DOHH2 (cell line): ENCODE data around the gene PTPN2.

ENCODE experiments used
- H3F3A ChIP-seq: fragments of 200-600 bp; sonication (generic), shearing (Covaris generic); 2 replicates; pipeline ENCODE4 v1.6.0; 2016; ENCODE audit warnings: antibody characterized with exemption, mild to moderate bottlenecking; ENCODE audit not compliant: control insufficient read depth, insufficient read depth
- H3K27ac ChIP-seq: fragments of 200-600 bp; sonication (generic); 2 replicates; pipeline ENCODE4 v1.5.1; 2014; ENCODE audit warnings: low read depth, mild to moderate bottlenecking, low read length, moderate library complexity
- H3K27me3 ChIP-seq: fragments of 200-600 bp; sonication (generic); 2 replicates; pipeline ENCODE4 v1.6.1; 2014; ENCODE audit warnings: mild to moderate bottlenecking, low read length, mixed read lengths; ENCODE audit not compliant: control insufficient read depth
- H3K36me3 ChIP-seq: fragments of 200-600 bp; sonication (generic); 2 replicates; pipeline ENCODE4 v1.6.1; 2014; ENCODE audit warnings: mild to moderate bottlenecking, low read length, moderate library complexity, mixed read lengths; ENCODE audit not compliant: control insufficient read depth
- H3K4me1 ChIP-seq: fragments of 200-600 bp; sonication (generic); 2 replicates; pipeline ENCODE4 v1.6.1; 2014; ENCODE audit warnings: mild to moderate bottlenecking, low read length, mixed read lengths; ENCODE audit not compliant: control insufficient read depth
- H3K4me2 ChIP-seq: fragments of 200-600 bp; sonication (generic); 2 replicates; pipeline ENCODE4 v1.6.0; 2014; ENCODE audit warnings: mild to moderate bottlenecking, low read length, moderate library complexity
- H3K4me3 ChIP-seq: fragments of 200-600 bp; sonication (generic); 2 replicates; pipeline ENCODE4 v1.5.1; 2014; ENCODE audit warnings: mild to moderate bottlenecking, low read length, mixed read lengths
- H3K79me2 ChIP-seq: fragments of 200-600 bp; sonication (generic); 2 replicates; pipeline ENCODE4 v1.6.1; 2014; ENCODE audit warnings: mild to moderate bottlenecking, low read length, mixed read lengths; ENCODE audit not compliant: control insufficient read depth
- H3K9me2 ChIP-seq: fragments of 200-600 bp; sonication (generic); replicated peaks from 2 replicates; pipeline ENCODE4 v1.6.1; 2014; ENCODE audit warnings: mild to moderate bottlenecking, low read length, mixed read lengths; ENCODE audit not compliant: control insufficient read depth
- H3K9me3 ChIP-seq: fragments of 200-600 bp; sonication (generic); 2 replicates; pipeline ENCODE4 v1.6.1; 2014; ENCODE audit warnings: antibody characterized with exemption, low read length, mixed read lengths; ENCODE audit not compliant: control insufficient read depth, insufficient read depth
- H4K20me1 ChIP-seq: fragments of 200-600 bp; sonication (generic); 2 replicates; pipeline ENCODE4 v1.6.0; 2014; ENCODE audit warnings: low read depth, mild to moderate bottlenecking, antibody characterized with exemption, low read length, moderate library complexity; ENCODE audit not compliant: control insufficient read depth, insufficient read depth
- EZH2phosphoT487 ChIP-seq: fragments of 200-600 bp; sonication (generic); IDR thresholded peaks from 2 replicates; pipeline ENCODE4 v1.6.1; 2017; ENCODE audit warnings: borderline replicate concordance, mild to moderate bottlenecking, antibody characterized with exemption, low read length, moderate library complexity, mixed read lengths
- TF ChIP-seq, protein P1 (sequence below): fragments of 200-600 bp; sonication (generic); IDR thresholded peaks from one replicate; pipeline ENCODE4 v1.5.1; 2014; ENCODE audit warnings: antibody characterized with exemption, mild to moderate bottlenecking, low read depth, low read length; ENCODE audit not compliant: poor library complexity, severe bottlenecking

Gene PTPN2

DNA sequence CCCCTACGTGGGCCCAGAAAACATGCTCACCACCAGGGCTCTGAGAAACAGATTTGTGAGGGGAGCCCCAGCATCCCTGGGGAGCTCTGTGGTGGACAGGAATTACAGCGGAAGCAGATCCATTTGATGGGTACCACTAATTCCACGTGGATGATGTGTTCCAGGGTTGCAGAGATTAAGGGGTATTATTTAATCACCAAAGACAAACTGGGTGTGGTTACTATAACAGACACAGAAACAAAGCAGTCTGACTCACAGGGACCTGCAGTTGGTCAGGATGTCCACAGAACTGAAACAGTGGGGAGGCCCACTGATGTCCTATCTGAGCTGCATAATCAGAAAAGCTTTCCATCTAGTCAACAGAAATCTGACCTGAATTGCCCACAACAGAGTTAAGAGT is 115.4 kb downstream of the PTPN2 start:
- Histone ChIP-seq H3K4me2 (no peak overlapping the region), H3K9me2 (no peaks in the 10 kb centered on the region), H3K36me3 (no peaks in the 10 kb centered on the region), H3K4me3 (no peak overlapping the region), H3K9me3 (no peaks in the 10 kb centered on the region), H4K20me1 (no peaks in the 10 kb centered on the region), H3K79me2 (no peaks in the 10 kb centered on the region), H3K27ac (no peak overlapping the region), H3F3A (no peaks in the 10 kb centered on the region), H3K4me1 (no peaks in the 10 kb centered on the region), H3K27me3 (peaks cover 9% of the 10 kb centered on the region; the same call in 1 of the 2 replicates)
- TF ChIP-seq, protein P1, sequence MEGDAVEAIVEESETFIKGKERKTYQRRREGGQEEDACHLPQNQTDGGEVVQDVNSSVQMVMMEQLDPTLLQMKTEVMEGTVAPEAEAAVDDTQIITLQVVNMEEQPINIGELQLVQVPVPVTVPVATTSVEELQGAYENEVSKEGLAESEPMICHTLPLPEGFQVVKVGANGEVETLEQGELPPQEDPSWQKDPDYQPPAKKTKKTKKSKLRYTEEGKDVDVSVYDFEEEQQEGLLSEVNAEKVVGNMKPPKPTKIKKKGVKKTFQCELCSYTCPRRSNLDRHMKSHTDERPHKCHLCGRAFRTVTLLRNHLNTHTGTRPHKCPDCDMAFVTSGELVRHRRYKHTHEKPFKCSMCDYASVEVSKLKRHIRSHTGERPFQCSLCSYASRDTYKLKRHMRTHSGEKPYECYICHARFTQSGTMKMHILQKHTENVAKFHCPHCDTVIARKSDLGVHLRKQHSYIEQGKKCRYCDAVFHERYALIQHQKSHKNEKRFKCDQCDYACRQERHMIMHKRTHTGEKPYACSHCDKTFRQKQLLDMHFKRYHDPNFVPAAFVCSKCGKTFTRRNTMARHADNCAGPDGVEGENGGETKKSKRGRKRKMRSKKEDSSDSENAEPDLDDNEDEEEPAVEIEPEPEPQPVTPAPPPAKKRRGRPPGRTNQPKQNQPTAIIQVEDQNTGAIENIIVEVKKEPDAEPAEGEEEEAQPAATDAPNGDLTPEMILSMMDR = no peak
- TF ChIP-seq EZH2phosphoT487 = no peak

GRCh38 chr18:12767580-12768155 is 116.4 kb downstream of the PTPN2 start:
- no peak overlapping the region for H3K27ac ChIP-seq
- H3K79me2 ChIP-seq = no peaks in the 10 kb centered on the region
- H3F3A ChIP-seq = no peaks in the 10 kb centered on the region
- H4K20me1 ChIP-seq = no peaks in the 10 kb centered on the region
- H3K4me1 ChIP-seq = no peaks in the 10 kb centered on the region
- TF ChIP-seq, protein P1 = no peak
- TF ChIP-seq EZH2phosphoT487 = no peak
- peaks cover 9% of the 10 kb centered on the region; the same call in 1 of the 2 replicates for H3K27me3 ChIP-seq
- no peak overlapping the region for H3K4me3 ChIP-seq
- no peak overlapping the region for H3K4me2 ChIP-seq
- H3K36me3 ChIP-seq = no peaks in the 10 kb centered on the region
- H3K9me3 ChIP-seq = no peaks in the 10 kb centered on the region
- H3K9me2 ChIP-seq = no peaks in the 10 kb centered on the region

DNA sequence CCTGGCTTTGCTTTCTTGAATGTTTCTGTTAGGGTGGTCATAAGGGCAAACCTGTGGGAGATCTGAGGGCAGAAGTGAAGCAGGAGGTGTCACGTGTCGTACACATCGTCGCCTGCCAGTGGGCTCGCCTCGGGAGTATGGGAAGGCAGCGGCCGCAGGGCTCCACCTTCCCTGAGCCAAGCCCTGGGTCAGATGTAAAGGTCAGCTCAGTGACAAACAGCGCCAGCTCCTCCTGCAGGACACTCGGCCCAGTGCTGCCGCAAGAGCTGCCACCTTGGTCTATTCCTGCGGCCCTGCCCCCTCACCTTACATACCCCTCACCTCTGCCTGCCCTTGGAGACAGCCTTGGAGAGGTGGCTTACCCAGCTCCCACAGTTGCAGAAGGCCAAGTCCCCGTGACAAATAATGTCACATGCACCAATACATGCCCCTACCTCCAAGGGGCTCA is 117.0 kb downstream of the PTPN2 start:
- Histone ChIP-seq H3K27ac (no peak overlapping the region), H3K4me2 (no peak overlapping the region), H3K4me1 (no peaks in the 10 kb centered on the region), H3K27me3 (peaks cover 9% of the 10 kb centered on the region; the same call in 1 of the 2 replicates), H3K4me3 (no peak overlapping the region), H4K20me1 (no peaks in the 10 kb centered on the region), H3K9me2 (no peaks in the 10 kb centered on the region), H3F3A (no peaks in the 10 kb centered on the region), H3K79me2 (no peaks in the 10 kb centered on the region), H3K36me3 (no peaks in the 10 kb centered on the region), H3K9me3 (no peaks in the 10 kb centered on the region)
- TF ChIP-seq EZH2phosphoT487 = no peak
- TF ChIP-seq, protein P1 = no peak

- peaks cover 9% of the 10 kb centered on the region; the same call in 1 of the 2 replicates for H3K27me3 ChIP-seq
- no peaks in the 10 kb centered on the region for H3K9me2 ChIP-seq
- H3K4me3 ChIP-seq = no peak overlapping the region
- H3F3A ChIP-seq = no peaks in the 10 kb centered on the region
- H4K20me1 ChIP-seq = no peaks in the 10 kb centered on the region
- no peak overlapping the region for H3K4me2 ChIP-seq
- no peak for TF ChIP-seq EZH2phosphoT487
- TF ChIP-seq, protein P1 = no peak
- no peaks in the 10 kb centered on the region for H3K4me1 ChIP-seq
- H3K36me3 ChIP-seq = no peaks in the 10 kb centered on the region
- H3K79me2 ChIP-seq = no peaks in the 10 kb centered on the region
- no peaks in the 10 kb centered on the region for H3K9me3 ChIP-seq
- no peak overlapping the region for H3K27ac ChIP-seq
Observed at GRCh38 chr18:12765586-12765985, 118.5 kb downstream of the PTPN2 start.
